Embryonic facial prominence (tissue), 1 donor: ENCODE results near the gene RIOK1.
"Not testable (repeated sequence)": the region's sequence is repeated elsewhere in the genome, so short reads cannot be mapped to it uniquely, and the experiment has no call there.

Source experiments
- DNase-seq: peaks from one replicate; pipeline ENCODE4 v3.0.0-alpha.2; 2016; ENCODE audit errors: extremely low spot score

The RIOK1 gene

DNA sequence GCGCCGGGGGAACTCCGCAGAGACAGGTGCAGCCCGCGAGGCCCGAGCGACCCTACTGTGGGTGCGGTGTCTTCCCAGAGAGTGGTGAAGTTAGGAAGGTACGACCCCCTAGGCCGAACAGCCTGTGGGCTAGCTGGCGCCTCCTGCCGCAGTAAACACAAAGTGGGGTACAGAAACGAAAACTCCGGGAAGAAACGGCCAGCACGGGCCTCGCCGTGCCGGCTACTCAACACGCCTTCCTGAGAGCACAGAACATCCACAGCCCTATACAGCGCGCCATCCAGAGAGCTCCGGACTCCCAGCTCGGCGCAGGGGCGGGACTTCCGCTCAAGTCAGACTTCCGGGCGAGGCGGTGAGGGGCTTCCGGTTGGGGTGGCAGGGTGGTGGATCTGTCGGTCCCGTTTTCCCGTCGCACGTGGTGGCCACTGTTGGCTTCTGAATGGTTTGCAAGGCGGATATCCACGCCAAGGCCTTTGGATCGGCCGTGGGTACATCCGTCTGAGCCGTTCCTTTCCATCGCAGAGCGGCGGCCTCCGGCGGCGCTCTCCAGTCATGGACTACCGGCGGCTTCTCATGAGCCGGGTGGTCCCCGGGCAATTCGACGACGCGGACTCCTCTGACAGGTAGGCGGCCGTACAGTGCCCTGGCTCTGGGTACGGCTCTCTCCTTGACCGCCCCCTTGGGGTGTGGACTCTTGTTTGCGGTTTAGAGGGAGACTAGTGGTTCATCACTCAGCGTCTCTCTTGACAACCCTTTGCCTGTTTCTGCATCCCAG, at the start of gene RIOK1, which contains the start of gene CAGE1:
RIOK1 (plus strand) TSS at position 358 of the 775 bp plus-strand sequence; CDS start at position 553, 195 bp downstream.
CAGE1 (minus strand) TSS at position 292 of the 775 bp plus-strand sequence. CDS start 2,569 bp downstream, outside the sequence.
- DNase-seq, result peak; percentile 84

DNA sequence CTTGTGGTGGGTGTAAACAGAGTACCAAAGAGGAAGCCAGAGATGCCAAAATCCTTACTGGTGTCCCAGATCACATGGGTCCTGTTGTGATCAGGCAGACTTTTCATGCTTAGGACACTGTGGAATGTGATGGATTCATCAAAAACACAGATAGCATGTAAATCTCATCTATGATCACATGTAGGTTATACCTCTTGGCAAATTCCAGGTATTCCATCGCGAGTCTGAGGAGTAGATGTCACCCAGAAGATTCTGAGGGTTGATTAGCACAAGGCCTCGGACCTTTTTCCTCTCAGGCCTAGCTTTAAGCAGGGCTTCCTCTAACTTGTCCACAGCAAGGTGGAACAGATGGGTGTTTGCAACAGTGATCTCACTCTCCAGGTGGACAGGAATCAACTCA, 48.3 kb upstream of the RIOK1 start:
- no peak for DNase-seq

DNA sequence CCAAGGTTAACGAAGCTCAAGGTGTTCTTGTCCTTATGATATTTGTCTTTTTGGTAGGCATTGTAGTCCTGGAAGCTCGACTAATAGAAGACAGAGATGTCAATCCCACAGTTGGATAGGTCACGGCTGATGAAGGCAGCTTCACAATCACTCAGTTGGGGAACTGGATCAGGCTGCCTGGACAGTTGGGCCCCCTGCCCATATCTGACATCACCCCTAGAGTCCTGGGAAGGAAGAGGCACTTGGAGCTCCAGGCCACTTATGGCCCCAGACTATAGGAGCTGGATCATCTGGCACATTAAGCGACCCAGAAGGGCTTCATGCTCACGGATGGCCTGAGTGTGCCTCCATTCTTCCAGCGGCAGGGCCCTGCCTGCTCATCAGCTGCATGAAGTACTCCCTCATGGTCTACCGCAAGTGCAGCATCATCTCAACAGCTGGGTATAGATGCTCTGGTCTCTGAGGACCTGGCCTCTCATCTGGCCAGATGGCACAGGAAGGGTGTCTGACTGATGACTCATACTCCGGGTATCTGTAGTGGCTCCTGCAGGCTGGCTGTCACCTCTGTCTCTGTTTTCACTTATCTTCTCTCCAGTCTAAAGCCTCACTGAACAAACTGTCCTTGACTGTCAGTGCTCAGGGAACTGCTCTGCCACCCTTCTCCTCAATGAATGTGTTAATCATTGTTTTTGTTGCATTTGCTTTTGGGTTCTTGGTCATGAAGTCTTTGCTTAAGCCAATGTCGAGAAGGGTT, 47.4 kb upstream of the RIOK1 start:
- DNase-seq, result no peak

DNA sequence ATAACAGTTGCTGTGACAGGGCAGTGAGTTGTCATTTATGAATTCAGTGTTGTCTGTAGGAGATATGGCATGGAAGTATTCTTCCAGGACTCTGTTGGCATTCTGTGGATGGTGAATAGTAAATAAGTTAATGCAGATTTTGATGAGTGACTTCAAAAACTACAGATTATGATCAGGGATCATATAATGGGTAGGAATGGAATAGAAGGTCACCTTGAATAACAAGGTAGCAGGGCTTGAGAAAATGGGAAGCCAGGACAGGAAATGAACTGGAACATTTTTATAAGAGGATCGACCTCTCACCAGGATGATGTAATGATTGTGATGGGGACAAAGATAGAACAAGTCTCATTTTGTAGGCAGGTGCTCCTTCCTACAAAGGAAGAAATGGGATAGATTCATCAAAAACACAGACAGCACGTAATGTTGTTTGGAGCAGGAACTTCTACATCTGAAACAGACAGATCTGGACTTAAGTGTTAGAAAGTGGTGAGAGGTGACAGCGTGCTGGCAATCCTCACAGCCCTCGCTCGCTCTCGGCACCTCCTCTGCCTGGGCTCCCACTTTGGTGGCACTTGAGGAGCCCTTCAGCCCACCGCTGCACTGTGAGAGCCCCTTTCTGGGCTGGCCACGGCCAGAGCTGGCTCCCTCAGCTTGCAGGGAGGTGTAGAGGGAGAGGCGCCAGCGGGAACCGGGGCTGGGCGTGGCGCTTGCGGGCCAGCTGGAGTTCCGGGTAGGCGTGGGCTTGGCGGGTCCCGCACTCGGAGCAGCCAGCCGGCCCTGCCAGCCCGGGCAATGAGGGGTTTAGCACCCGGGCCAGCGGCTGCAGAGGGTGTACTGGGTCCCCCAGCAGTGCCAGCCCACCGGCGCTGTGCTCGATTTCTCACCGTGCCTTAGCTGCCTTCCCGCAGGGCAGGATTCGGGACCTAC, 45.8 kb upstream of the RIOK1 start:
- no peak for DNase-seq

DNA sequence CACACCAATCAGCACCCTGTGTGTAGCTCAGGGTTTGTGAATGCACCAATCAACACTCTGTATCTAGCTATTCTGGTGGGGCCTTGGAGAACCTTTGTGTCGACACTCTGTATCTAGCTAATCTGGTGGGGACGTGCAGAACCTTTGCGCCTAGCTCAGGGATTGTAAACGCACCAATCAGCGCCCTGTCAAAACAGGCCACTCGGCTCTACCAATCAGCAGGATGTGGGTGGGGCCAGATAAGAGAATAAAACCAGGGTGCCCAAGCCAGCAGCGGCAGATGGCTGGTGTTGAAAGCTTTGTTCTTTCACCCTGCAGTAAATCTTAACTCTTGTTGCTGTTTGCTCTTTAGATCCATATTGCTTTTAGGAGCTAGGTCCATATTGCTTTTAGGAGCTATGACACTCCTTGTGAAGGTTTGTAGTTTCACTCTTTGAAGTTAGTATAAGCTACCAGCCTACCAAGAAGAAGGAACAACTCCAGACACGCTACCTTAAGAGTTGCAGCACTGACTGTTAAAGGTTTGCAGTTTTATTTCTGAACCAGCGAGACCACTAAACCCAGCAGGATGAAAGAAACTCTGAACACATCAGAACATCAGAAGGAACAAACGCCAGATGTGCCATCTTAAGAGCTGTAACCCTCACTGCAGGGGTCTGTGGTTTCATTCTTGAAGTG, 44.7 kb upstream of the RIOK1 start:
- not testable (repeated sequence) for DNase-seq

DNA sequence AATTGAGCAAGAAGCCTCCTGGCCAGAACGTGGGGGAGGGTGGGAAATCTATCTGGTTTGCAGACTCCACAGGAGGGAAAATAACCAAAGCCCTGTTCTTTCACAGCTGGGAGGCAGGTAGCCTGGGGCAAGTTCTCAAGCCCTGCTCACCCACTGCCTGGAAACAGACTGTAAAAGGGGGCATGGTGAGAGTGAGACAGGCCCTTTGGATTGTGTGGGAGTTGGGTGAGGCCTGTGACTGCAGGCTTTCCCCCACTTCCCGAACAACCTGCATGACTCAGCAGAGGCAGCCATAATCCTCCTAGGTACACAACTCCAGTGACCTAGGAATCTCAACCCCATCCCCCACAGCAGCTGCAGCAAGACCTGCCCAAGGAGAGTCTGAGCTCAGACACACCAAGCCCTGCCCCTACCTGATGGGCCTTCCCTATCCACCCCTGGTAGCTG, 42.0 kb upstream of the RIOK1 start:
- not testable (repeated sequence) for DNase-seq

DNA sequence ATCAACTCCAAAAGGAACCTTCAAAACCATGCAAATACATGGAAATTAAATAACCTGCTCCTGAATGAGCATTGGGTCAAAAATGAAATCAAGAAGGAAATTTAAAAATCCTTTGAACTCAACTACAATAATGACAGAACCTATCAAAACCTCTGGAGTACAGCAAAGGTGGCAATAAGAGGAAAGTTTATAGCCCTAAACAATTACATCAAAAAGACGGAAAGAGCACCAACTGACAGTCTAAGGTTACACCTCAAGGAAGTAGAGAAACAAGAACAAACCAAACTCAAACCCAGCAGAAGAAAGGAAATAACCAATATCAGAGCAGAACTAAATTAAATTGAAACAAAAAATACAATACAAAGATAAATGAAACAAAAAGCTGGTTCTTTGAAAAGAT, 39.0 kb upstream of the RIOK1 start:
- not testable (repeated sequence) for DNase-seq

DNA sequence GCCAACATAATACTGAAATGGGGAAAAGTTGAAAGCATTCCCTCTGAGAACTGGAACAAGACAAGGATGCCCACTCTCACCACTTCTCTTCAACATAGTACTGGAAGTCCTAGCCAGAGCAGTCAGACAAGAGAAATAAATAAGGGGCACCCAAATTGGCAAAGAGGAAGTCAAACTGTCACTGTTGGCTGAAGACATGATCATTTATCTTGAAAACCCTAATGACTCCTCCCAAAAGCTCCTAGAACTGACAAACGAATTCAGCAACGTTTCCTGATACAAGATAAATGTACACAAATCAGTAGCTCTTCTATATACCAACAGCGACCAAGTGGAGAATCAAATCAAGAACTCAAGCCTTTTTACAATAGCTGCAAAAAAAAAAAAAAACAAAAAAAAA, 37.7 kb upstream of the RIOK1 start:
- DNase-seq, result not testable (repeated sequence)

DNA sequence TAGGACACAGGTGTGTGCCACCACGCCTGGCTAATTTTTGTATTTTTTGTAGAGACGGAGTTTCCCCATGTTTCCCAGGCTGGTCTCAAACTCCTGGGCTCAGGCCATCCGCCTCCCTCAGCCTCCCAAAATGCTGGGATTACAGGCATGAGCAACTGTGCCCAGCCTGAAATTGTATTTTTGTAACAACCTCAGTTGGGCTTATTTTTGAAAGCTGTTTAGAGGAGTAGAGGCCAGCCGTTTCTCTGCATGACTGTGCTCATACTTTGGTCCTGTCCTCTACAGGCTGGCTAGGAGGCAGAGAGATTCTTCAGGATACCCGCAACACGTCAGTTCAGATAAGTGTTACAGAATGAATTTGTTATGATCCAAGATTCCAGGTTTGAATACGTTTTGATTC, 22.2 kb upstream of the RIOK1 start:
- no peak for DNase-seq

DNA sequence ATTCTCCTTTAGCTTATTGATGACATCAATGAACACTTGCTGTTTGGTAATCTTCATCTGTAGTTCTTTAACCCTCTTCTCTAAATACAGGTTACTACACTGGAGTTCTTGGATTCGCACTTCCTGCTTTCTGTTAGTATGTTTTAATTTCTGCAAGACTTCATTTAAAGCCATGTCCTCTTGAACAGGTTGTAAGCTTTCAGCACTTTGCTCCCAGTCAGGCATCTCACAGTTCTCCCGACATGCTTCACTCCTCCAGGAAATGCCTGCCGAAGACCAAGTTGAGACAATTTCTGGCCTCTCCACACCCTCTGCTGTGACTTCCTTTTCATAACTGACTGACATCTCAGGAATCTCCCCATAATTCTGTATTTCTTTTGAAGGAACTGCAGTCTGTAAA, 15.9 kb upstream of the RIOK1 start:
- DNase-seq, result no peak

DNA sequence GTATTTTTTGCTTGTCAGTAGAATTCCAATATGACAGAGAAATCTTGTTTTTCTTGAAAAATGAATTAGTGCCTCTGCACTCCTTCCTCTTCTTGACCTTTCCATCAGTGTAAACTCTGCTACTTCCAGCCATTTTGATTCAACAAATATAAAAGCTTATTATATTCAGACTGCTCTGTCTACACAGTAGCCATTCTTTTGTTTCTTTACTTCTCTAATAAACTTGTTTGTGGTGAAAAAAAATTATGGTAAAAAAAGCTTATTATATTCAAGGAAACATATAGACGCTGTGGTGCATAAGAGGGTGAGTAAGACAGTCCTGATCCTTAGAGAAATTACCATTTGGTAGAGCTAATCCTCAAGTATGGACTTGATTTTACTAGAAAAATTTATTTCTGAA, 11.6 kb upstream of the RIOK1 start:
- DNase-seq, result no peak

DNA sequence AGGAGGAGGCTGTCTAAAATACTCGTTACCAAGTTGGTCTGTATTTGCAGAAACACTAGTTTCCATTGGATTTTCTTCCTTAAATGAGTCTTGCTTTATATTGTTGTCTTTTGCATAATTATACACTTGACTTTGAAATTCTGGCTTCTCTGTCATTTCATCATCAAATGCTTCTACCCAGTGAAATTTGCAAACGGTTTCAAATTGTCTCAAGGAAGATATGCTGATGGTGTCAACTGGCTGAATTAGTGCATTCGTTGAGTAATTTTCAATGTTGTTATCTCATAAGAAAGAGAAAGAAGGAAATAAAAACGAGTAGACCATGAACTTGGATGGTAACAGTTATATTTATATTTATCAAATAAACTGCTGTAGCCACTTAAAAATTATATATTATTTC, 10.9 kb upstream of the RIOK1 start:
- DNase-seq, result no peak

DNA sequence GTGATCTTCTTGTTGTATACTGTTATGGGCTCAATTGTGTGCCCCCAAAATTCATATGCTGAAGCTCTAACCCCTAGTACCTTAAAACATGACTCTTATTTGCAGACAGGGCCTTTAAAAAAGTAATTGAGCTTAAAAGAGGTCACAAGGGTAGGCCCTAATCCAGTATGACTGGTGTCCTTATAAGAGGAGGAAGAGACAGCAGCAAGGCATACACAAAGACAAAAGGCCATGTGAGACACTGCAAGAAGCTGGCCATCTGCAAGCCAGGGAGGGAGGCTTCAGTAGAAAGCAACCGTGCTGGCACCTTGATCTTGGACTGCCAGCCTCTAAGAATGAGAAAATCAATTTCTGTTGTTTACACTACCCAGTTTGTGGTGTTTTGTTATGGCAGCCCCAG, 8.5 kb upstream of the RIOK1 start:
- no peak for DNase-seq

DNA sequence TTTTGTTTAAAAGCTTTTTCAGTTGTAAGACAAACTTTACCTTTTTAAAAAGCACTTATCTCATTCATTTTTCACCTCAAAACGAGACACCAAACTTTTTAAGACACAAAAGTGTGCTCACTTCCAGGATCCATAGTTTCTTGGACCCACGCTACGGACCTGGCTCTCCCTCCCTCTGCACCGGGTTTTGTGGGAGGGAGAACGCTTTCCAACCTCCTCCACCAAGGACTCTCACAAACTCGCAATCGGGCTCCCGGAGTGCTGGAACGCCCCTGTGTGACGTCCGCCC, 502 bp upstream of the RIOK1 start:
- DNase-seq, result no peak

DNA sequence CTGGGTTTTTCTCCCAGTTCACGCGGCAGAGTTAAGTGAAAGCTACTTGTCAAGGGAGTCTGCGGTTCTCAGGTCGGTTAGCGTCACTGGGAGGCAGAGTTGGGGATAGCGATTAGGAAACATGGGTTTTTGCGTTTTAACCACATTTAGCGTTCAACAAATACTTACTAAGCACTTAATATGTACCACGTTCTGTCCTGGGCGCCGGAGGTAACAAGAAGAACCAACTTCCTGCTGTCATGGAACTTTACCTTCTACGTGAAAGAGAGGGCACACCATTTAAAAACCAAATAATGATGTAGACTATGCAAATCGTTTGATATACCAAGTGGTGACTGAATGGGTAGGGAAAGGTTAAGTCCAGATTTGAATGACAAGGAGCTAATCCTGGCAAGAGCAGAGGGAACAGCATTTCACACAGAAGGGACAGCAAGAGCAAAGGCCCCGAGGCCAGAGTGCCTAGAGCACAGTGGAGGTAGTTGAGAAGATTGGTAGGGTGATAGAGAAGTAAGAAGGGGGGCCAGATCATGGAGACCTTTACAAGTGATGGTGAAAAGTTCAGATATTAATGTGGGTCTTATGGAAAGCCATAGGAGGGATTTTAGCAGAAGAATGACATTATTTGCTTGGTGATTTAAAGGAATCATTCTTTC, 744 bp downstream of the RIOK1 start:
- DNase-seq, result no peak

DNA sequence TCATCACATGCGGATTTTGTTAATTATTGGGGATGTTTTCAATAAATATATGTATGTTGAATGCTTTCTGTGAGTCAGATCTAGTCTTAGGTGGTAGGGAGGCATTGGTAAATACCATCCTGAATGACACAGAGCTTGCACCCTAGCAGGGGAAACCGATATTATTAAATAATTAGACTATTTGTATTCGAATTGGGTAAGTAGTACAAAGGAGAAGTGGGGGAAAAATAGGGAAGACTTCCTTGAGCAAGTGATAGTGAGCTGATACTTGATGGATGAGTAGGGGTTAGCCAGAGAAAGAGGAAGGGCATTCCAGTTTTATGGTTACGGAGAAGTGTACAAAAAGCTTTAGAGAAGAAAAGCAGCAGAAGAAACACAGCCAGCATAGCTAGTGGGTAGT, 1.5 kb downstream of the RIOK1 start:
- DNase-seq, result no peak

DNA sequence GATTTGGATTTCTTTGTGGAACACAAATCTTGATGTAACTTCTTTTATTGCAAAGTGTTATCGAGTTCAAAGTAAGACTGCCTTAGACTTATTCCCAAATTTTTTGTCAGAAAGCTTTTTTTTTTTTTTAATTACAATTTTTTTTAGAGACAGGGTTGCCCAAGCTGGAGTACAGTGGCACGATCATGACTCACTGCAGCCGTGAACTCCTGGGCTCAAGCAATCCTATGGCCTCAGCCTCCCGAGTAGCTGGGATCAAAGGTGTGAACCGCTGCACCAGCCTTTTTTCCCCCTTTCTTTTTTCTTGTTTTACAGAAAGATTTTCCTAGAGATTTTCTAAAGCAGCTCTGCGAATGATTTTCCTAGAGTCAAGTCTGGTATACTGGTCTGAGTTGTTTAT, 2.8 kb downstream of the RIOK1 start:
- no peak for DNase-seq

DNA sequence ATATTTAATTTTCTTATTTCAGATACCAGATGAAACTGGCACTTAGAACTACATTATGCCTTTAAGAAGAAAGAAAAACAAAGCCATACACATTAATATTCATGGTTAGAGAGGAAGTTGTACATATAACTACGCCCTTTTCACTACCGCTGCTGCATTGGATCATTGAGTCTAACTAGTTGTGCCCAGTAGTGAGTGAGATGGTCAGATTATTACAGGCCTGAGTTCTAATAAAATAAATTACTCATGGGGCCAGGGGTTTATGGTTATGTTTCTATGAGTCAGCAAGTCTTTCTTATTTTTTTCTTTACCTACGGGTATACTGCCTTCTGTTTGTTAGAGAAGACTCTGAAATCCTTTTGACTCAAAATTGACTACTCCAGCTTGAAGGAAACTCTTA, 11.5 kb downstream of the RIOK1 start:
- DNase-seq, result no peak

DNA sequence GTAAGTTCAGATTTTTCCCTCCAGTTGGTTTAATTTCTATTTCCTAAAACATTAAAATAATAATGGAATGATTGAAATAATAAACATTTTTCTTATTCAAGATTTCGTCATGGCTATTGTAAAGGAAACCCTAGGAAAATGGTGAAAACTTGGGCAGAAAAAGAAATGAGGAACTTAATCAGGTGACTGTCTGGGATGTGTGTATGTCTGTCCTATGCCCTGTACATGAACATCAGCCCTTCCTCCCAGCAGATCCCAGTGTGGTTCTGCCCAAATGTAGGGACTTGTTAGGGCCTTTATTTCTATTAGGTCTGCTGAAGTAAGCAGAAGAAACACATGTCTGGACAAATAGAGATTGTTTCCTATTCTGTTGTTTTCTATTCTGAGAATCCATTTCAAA, 13.1 kb downstream of the RIOK1 start:
- DNase-seq, result no peak

DNA sequence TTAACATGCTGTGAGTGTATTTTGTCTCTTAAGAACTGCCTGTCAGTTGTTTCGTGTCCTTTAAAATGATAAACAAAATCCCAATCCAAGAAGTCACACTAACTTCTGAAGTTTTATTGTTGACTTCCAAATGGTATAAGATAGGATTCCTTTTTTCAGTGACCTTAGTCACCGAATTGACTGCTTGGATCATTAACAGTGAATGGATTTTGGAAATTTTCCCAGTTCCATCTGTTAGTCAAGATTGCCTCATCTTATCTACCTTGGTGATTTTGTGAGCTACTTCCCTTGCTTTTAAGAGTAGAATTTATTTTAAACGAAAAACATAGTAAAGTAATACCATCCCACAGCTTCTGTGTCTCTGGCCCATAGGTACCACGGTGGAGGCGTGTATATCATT, 14.9 kb downstream of the RIOK1 start:
- DNase-seq, result no peak

DNA sequence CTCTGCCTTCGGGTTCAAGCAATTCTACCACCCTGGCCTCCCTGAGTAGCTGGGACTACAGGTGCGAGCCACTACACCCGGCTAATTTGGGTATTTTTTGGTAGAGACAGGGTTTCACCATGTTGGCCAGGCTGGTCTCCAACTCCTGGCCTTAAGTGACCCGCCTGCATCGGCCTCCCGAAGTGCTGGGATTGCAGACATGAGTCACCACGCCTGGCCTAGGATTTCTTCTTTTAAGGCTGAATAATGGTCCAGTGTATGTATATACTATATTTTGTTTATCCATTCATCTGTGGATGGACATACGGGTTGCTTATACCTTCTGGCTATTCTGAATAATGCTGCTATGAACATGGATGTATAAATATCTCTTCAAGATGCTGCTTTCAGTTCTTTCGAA, 17.1 kb downstream of the RIOK1 start:
- DNase-seq, result no peak
